HepG2 (cell line): ENCODE results near the gene FAM110A. TPM values are rescaled to one million over a fixed set of nuclear protein-coding genes. Genes with fewer than 3 reads are reported as not detected.

ENCODE experiments used
- CEBPG ChIP-seq: IDR thresholded peaks from 2 replicates; pipeline ENCODE4 v1.6.1; 2016
- FOXA3 ChIP-seq: IDR thresholded peaks from 2 replicates; pipeline ENCODE4 v1.6.1; 2016; ENCODE audit warnings: missing genetic modification reagents, missing compliant biosample characterization
- IRF2 ChIP-seq: IDR thresholded peaks from 2 replicates; pipeline ENCODE4 v1.6.1; 2018; ENCODE audit warnings: missing genetic modification reagents, missing compliant biosample characterization
- KDM3A ChIP-seq: IDR thresholded peaks from 2 replicates; pipeline ENCODE4 v1.6.1; 2018; ENCODE audit warnings: low read depth, missing compliant biosample characterization
- KDM5B ChIP-seq: sonication (generic); formaldehyde crosslinking; IDR thresholded peaks from 2 replicates; pipeline ENCODE4 v1.4.0; 2020; ENCODE audit warnings: missing genetic modification reagents, mild to moderate bottlenecking, borderline replicate concordance
- MEIS2 ChIP-seq: sonication (generic); formaldehyde crosslinking; IDR thresholded peaks from 2 replicates; pipeline ENCODE4 v1.9.0; 2021; ENCODE audit warnings: mild to moderate bottlenecking, missing genetic modification reagents
- NR2F2 ChIP-seq: IDR thresholded peaks from 2 replicates; pipeline ENCODE4 v1.6.1; 2012; ENCODE audit warnings: low read depth, inconsistent platforms, borderline replicate concordance
- RAD51 ChIP-seq: fragments of 450-650 bp; IDR thresholded peaks from 2 replicates; pipeline ENCODE4 v1.6.1; 2016; ENCODE audit warnings: borderline replicate concordance
- RARG ChIP-seq: sonication (generic); formaldehyde crosslinking; IDR thresholded peaks from 2 replicates; pipeline ENCODE4 v1.4.0; 2020; ENCODE audit warnings: low read depth, mild to moderate bottlenecking, missing genetic modification reagents
- SIN3A ChIP-seq: IDR thresholded peaks from 2 replicates; pipeline ENCODE4 v1.6.1; 2011; ENCODE audit warnings: low read depth, mild to moderate bottlenecking, control low read depth, low read length, borderline replicate concordance
- SNAPC2 ChIP-seq: sonication (generic); formaldehyde crosslinking; IDR thresholded peaks from 2 replicates; pipeline ENCODE4 v1.8.1; 2022; ENCODE audit warnings: mild to moderate bottlenecking, missing genetic modification reagents
- TEAD3 ChIP-seq: optimal IDR thresholded peaks from 2 replicates; pipeline ENCODE3; 2016; ENCODE audit warnings: borderline replicate concordance
- TFE3 ChIP-seq: IDR thresholded peaks from 2 replicates; pipeline ENCODE4 v1.6.1; 2016
- YEATS4 ChIP-seq: sonication (generic); formaldehyde crosslinking; IDR thresholded peaks from 2 replicates; pipeline ENCODE4 v1.4.0; 2020; ENCODE audit warnings: missing genetic modification reagents, borderline replicate concordance
- ZBTB2 ChIP-seq: sonication (generic); formaldehyde crosslinking; IDR thresholded peaks from 2 replicates; pipeline ENCODE4 v1.8.0; 2022; ENCODE audit warnings: low read depth, missing genetic modification reagents
- ZBTB49 ChIP-seq: sonication (generic); formaldehyde crosslinking; IDR thresholded peaks from 2 replicates; pipeline ENCODE4 v1.4.0; 2020; ENCODE audit warnings: missing genetic modification reagents, borderline replicate concordance
- ZFP37 ChIP-seq: sonication (generic); formaldehyde crosslinking; IDR thresholded peaks from 2 replicates; pipeline ENCODE4 v1.4.0; 2020; ENCODE audit warnings: missing genetic modification reagents, borderline replicate concordance
- ZNF160 ChIP-seq: sonication (generic); formaldehyde crosslinking; IDR thresholded peaks from 2 replicates; pipeline ENCODE4 v1.8.0; 2022; ENCODE audit warnings: mild to moderate bottlenecking, inconsistent platforms, missing genetic modification reagents
- ZNF205 ChIP-seq: IDR thresholded peaks from 2 replicates; pipeline ENCODE4 v1.6.1; 2018; ENCODE audit warnings: missing biosample characterization, missing genetic modification reagents
- ZNF280B ChIP-seq: sonication (generic); formaldehyde crosslinking; IDR thresholded peaks from 2 replicates; pipeline ENCODE4 v1.5.0; 2020; ENCODE audit warnings: missing genetic modification reagents, mild to moderate bottlenecking, borderline replicate concordance
- ZNF3 ChIP-seq: IDR thresholded peaks from 2 replicates; pipeline ENCODE4 v1.7.0; 2017; ENCODE audit warnings: inconsistent platforms
- ZNF414 ChIP-seq: sonication (generic); formaldehyde crosslinking; IDR thresholded peaks from 2 replicates; pipeline ENCODE4 v1.5.0; 2020; ENCODE audit warnings: missing genetic modification reagents
- ZNF563 ChIP-seq: sonication (generic); formaldehyde crosslinking; IDR thresholded peaks from 2 replicates; pipeline ENCODE4 v1.8.0; 2022; ENCODE audit warnings: mild to moderate bottlenecking, moderate library complexity, missing genetic modification reagents
- ZNF616 ChIP-seq: sonication (generic); formaldehyde crosslinking; IDR thresholded peaks from 2 replicates; pipeline ENCODE4 v1.5.0; 2020; ENCODE audit warnings: low read depth, mild to moderate bottlenecking, missing genetic modification reagents
- polyA plus RNA-seq, 8 experiments: library from polyadenylated mRNA; depleted of rRNA in 3 of 8; stranded (reverse) in 7 of 8; unstranded in 1 of 8; fragments of >200 nt; fragmentation: Illumina TruSeq in 4 of 8; extraction: Trizol in 4 of 8; gene quantifications; 2 replicates each; pipeline versions ENCODE4 v1.2.1 to v1.2.3, GENCODE V29; 2011 to 2016; ENCODE audit warnings: low read depth in 4 of 8, missing spikeins in 1 of 8, mixed read lengths in 1 of 8; ENCODE audit not compliant: insufficient read depth in 1 of 8
- total RNA-seq, 5 experiments: library from RNA; depleted of rRNA; stranded (reverse); fragments of >200 nt; fragmentation: Illumina TruSeq; extraction: Trizol; gene quantifications; 2 replicates each; pipeline ENCODE4 v1.2.3, GENCODE V29; 2016; ENCODE audit warnings: low read depth in 1 of 5

The FAM110A gene
- total and polyA plus RNA-seq, 2 of the 13 experiments (the other 11 are each of a cell fraction or from before 2014, with no cell fraction given): 1.9 TPM

- TF ChIP-seq ZNF280B (CRISPR knock-in tag): peak; percentile 98
- peak; percentile 40; the same call in 1 of the 2 replicates for TF ChIP-seq ZNF414 (CRISPR knock-in tag)
- TF ChIP-seq ZNF616 (CRISPR knock-in tag): no peak
- no peak for TF ChIP-seq NR2F2
- TF ChIP-seq ZBTB49: no peak
- TF ChIP-seq IRF2 (CRISPR knock-in tag): peak; percentile 82; the same call in 1 of the 2 replicates
- no peak for TF ChIP-seq RARG (CRISPR knock-in tag)
- TF ChIP-seq ZNF160: peak; percentile 68; the same call in 1 of the 2 replicates
- TF ChIP-seq ZNF205 (CRISPR knock-in tag): no peak
- peak; percentile 72 for TF ChIP-seq ZNF563
- TF ChIP-seq MEIS2 (CRISPR knock-in tag): peak; percentile 79; the same call in 1 of the 2 replicates
- no peak for TF ChIP-seq CEBPG (CRISPR knock-in tag)
- TF ChIP-seq TFE3 (CRISPR knock-in tag): no peak
- TF ChIP-seq SNAPC2 (CRISPR knock-in tag): peak; percentile 86
- peak; percentile 68 for TF ChIP-seq TEAD3 (CRISPR knock-in tag)
- TF ChIP-seq YEATS4 (CRISPR knock-in tag): peak; percentile 74
- no peak for TF ChIP-seq ZNF3 (CRISPR knock-in tag)
- TF ChIP-seq SIN3A: peak; percentile 98
- no peak for TF ChIP-seq RAD51
- 0 out of 2 replicates have a peak, but pooled peaks have one; percentile 4 for TF ChIP-seq FOXA3
- no peak; the same call in 1 of the 2 replicates for TF ChIP-seq KDM3A (CRISPR knock-in tag)
- TF ChIP-seq ZBTB2 (CRISPR knock-in tag): no peak
- TF ChIP-seq ZFP37 (CRISPR knock-in tag): no peak; the same call in 1 of the 2 replicates
- TF ChIP-seq KDM5B (CRISPR knock-in tag): peak; percentile 95
Observed at GRCh38 chr20:833450-834150, at the start of gene FAM110A (continued).
